Activated CD8-positive, alpha-beta memory T cell treated with anti-CD3 and anti-CD28 coated beads for 24 hours (primary cell): ENCODE data around the gene DGKE.

Source experiments
- DNase-seq: peaks from one replicate; pipeline ENCODE4 v3.0.0-alpha.2; 2020

Gene DGKE

GRCh38 chr17:56833809-56834379, at the start of gene DGKE, which contains the start of gene C17orf67:
Gene DGKE, plus strand, starts transcription at chr17:56834151. Its CDS starts 645 bp downstream, at chr17:56834796.
Gene C17orf67, minus strand, starts transcription at chr17:56833920. Its CDS starts 18,110 bp downstream, at chr17:56815810.
- peak; percentile 100 for DNase-seq

GRCh38 chr17:56785405-56785804, 48.5 kb upstream of the DGKE start:
- no peak for DNase-seq

- peak; percentile 57 for DNase-seq
Observed at GRCh38 chr17:56785997-56786680, 47.8 kb upstream of the DGKE start.

- peak; percentile 61 for DNase-seq
Observed at GRCh38 chr17:56786989-56787482, 46.9 kb upstream of the DGKE start.

- no peak for DNase-seq
Observed at GRCh38 chr17:56792267-56792666, 41.7 kb upstream of the DGKE start.

GRCh38 chr17:56793531-56793930, 40.4 kb upstream of the DGKE start:
- no peak for DNase-seq

GRCh38 chr17:56793957-56794356, 40.0 kb upstream of the DGKE start:
- no peak for DNase-seq

GRCh38 chr17:56795221-56795865, 38.6 kb upstream of the DGKE start:
- no peak for DNase-seq

- no peak for DNase-seq
Observed at GRCh38 chr17:56796536-56796935, 37.4 kb upstream of the DGKE start.

- DNase-seq = no peak
Observed at GRCh38 chr17:56798916-56799315, 35.0 kb upstream of the DGKE start.

GRCh38 chr17:56801459-56802178, 32.3 kb upstream of the DGKE start:
- DNase-seq = no peak

- no peak for DNase-seq
Observed at GRCh38 chr17:56803071-56803470, 30.9 kb upstream of the DGKE start.

- DNase-seq = no peak
Observed at GRCh38 chr17:56804454-56804853, 29.5 kb upstream of the DGKE start.

- no peak for DNase-seq
Observed at GRCh38 chr17:56806949-56807348, 27.0 kb upstream of the DGKE start.

GRCh38 chr17:56807723-56808122, 26.2 kb upstream of the DGKE start:
- no peak for DNase-seq

- no peak for DNase-seq
Observed at GRCh38 chr17:56808503-56808902, 25.4 kb upstream of the DGKE start.

GRCh38 chr17:56809106-56809819, 24.7 kb upstream of the DGKE start:
- DNase-seq = no peak

- no peak for DNase-seq
Observed at GRCh38 chr17:56809820-56810179, 24.2 kb upstream of the DGKE start.

GRCh38 chr17:56810343-56810742, 23.6 kb upstream of the DGKE start:
- no peak for DNase-seq

GRCh38 chr17:56810891-56811775, 22.8 kb upstream of the DGKE start:
- DNase-seq = no peak

GRCh38 chr17:56812901-56813388, 21.0 kb upstream of the DGKE start:
- no peak for DNase-seq

GRCh38 chr17:56815711-56816110, 18.2 kb upstream of the DGKE start:
- no peak for DNase-seq
